ENCODE results near the gene ITPRIPL2.

GRCh38 chr16:19139436-19140091 is 25.8 kb downstream of the ITPRIPL2 start:
- no peak for TF ChIP-seq CTCF (conservative IDR thresholded peaks at IDR 0.05; ENCODE audit: low read length)
- TF ChIP-seq EZH2phosphoT487 (IDR thresholded peaks at IDR 0.05; ENCODE audit: borderline replicate concordance): no peak

Measured in Loucy (cell line).